Karpas-422 (cell line): ENCODE measurements around the gene SMG6. TPM values are rescaled to one million over a fixed set of nuclear protein-coding genes. Genes with fewer than 3 reads are reported as not detected.
"Not testable (repeated sequence)": the region's sequence is repeated elsewhere in the genome, so short reads cannot be mapped to it uniquely, and the experiment has no call there.

Experiments used
- DNase-seq: peaks from one replicate; pipeline ENCODE4 v3.0.0-alpha.2; 2015
- H2AFZ ChIP-seq: fragments of 200-600 bp; sonication (generic); 2 replicates; pipeline ENCODE4 v1.6.1; 2014; ENCODE audit warnings: antibody characterized with exemption, low read length, mixed read lengths
- H3K27ac ChIP-seq: fragments of 200-600 bp; sonication (generic); 2 replicates; pipeline ENCODE4 v1.5.1; 2014; ENCODE audit warnings: mild to moderate bottlenecking, low read length, moderate library complexity
- H3K27me3 ChIP-seq: fragments of 200-600 bp; sonication (generic); 2 replicates; pipeline ENCODE4 v1.6.1; 2014; ENCODE audit warnings: low read length, mixed read lengths
- H3K36me3 ChIP-seq: fragments of 200-600 bp; sonication (generic); 2 replicates; pipeline ENCODE4 v1.6.1; 2014; ENCODE audit warnings: low read length, mixed read lengths; ENCODE audit not compliant: insufficient read depth
- H3K4me1 ChIP-seq: fragments of 200-600 bp; sonication (generic); 2 replicates; pipeline ENCODE4 v1.6.1; 2014; ENCODE audit warnings: mild to moderate bottlenecking, low read length, mixed read lengths
- H3K4me2 ChIP-seq: fragments of 200-600 bp; sonication (generic); 2 replicates; pipeline ENCODE4 v1.6.1; 2014; ENCODE audit warnings: low read length, low read depth, mild to moderate bottlenecking; ENCODE audit not compliant: poor library complexity, severe bottlenecking
- H3K4me3 ChIP-seq: fragments of 200-600 bp; sonication (generic); 2 replicates; pipeline ENCODE4 v1.5.1; 2014; ENCODE audit warnings: mild to moderate bottlenecking, antibody characterized with exemption, low read length, mixed read lengths
- H3K79me2 ChIP-seq: fragments of 200-600 bp; sonication (generic); 2 replicates; pipeline ENCODE4 v1.6.1; 2014; ENCODE audit warnings: mild to moderate bottlenecking, low read length, mixed read lengths
- H3K9ac ChIP-seq: fragments of 200-600 bp; sonication (generic); 2 replicates; pipeline ENCODE4 v1.6.0; 2014; ENCODE audit warnings: low read length
- H3K9me2 ChIP-seq: fragments of 200-600 bp; sonication (generic), shearing (Covaris generic); replicated peaks from 2 replicates; pipeline ENCODE4 v1.6.0; 2014; ENCODE audit warnings: mild to moderate bottlenecking, low read length, moderate library complexity; ENCODE audit not compliant: insufficient read depth
- H3K9me3 ChIP-seq: fragments of 300-700, 200-600 bp; sonication (generic); 2 replicates; pipeline ENCODE4 v1.6.1; 2014; ENCODE audit warnings: low read length, mixed read lengths
- H4K20me1 ChIP-seq: fragments of 200-600 bp; sonication (generic); 2 replicates; pipeline ENCODE4 v1.6.1; 2014; ENCODE audit warnings: mild to moderate bottlenecking, antibody characterized with exemption, low read length, low read depth; ENCODE audit not compliant: insufficient read depth
- total RNA-seq: library from RNA; depleted of rRNA; stranded (reverse); fragments of >200 nt; shearing (Covaris generic); gene quantifications from 2 replicates; pipeline ENCODE4 v1.2.3, GENCODE V29; 2014; ENCODE audit warnings: low replicate concordance

The SMG6 gene
- total RNA-seq, 1 experiment from 2014 or later = 10.2 TPM

DNA sequence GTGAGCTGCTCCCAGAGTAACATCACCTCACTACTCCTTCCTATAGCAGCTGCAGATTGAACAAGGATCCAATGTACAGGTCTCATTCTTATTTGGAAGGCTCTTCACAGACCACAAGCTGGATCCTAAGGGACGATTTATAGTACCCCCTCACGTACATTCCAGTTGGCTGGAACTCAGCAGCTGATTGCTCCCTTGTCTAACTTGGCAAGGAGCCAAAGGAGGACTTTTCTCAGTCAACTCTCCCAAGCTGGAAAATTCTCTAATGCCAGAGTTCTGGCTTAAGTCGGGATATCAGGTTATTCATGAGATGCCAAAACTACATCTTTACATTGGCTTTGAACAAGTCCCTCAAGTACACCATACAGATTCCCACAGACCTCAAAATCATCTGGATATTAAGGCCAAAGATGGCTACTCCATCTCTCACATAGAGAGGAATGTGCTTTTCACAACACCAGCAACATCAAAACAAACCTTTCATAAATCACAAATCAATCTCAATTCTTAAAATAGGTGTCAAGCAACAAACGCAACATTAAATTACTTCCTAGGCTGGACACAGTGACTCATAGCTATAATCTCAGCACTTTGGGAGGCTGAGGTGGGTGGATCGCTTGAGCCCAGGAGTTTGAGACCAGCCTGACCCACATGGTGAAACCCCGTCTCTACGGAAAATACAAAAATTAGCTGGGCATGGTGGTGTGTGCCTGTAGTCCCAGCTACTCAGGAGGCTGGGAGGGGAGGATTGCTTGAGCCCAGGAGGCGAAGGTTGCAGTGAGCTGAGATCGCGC is 39.3 kb downstream of the SMG6 start:
- Histone ChIP-seq H3K4me2 (no peak overlapping the region), H4K20me1 (no peaks in the 10 kb centered on the region), H3K9ac (no peak overlapping the region), H3K36me3 (0 out of 2 replicates have a peak, but pooled peaks cover 5% of the 10 kb centered on the region), H2AFZ (no peak overlapping the region), H3K4me1 (no peaks in the 10 kb centered on the region), H3K79me2 (peaks cover 37% of the 10 kb centered on the region), H3K27me3 (no peaks in the 10 kb centered on the region), H3K27ac (no peak overlapping the region), H3K9me3 (no peaks in the 10 kb centered on the region), H3K4me3 (no peak overlapping the region), H3K9me2 (no peaks in the 10 kb centered on the region)
- DNase-seq = no peak

DNA sequence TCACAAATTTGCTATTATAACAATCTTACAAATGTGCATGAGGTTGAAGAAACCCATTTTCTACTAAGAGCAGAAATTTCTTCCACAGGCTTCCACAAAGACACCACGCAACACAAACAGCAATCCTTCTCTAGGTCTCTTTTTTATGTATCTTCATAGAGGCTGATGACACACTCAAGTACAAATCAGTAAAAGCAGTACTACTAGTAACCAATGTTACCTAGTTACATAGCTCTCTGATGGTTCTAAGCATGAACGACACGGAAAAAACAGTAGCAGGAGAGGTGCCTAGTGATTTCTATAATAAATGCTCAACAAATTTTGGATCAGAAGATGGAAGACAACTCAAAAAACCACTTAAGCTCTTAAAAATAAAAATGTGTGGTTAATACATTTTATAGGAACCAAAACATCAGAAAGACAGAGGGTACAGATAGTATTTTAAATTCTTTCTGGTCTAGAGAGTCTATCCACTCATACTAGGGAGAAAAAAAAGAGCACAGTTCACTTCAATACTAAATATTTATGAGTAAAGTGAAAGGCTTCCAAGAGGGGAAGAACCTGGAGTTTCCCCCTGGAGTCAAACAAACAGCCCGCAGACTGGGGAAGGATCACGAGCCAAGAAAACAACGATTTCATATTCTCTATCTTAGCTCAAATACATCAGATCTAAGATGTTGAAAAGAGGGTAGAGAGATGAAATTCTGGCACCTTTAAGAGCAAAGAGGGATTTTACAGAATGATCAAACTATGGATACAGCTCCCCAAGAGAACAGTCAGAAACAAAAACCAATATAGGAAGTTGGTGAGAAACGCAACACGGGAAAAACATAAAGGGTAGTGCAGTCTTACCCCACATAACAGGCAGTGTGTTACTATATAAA is 40.2 kb downstream of the SMG6 start:
- Histone ChIP-seq H3K36me3 (0 out of 2 replicates have a peak, but pooled peaks cover 5% of the 10 kb centered on the region), H3K79me2 (peaks cover 37% of the 10 kb centered on the region), H3K9ac (no peak overlapping the region), H3K4me3 (no peak overlapping the region), H3K4me2 (no peak overlapping the region), H4K20me1 (no peaks in the 10 kb centered on the region), H3K27me3 (no peaks in the 10 kb centered on the region), H3K9me2 (no peaks in the 10 kb centered on the region), H3K9me3 (no peaks in the 10 kb centered on the region), H3K27ac (no peak overlapping the region), H2AFZ (no peak overlapping the region), H3K4me1 (no peaks in the 10 kb centered on the region)
- no peak for DNase-seq

DNA sequence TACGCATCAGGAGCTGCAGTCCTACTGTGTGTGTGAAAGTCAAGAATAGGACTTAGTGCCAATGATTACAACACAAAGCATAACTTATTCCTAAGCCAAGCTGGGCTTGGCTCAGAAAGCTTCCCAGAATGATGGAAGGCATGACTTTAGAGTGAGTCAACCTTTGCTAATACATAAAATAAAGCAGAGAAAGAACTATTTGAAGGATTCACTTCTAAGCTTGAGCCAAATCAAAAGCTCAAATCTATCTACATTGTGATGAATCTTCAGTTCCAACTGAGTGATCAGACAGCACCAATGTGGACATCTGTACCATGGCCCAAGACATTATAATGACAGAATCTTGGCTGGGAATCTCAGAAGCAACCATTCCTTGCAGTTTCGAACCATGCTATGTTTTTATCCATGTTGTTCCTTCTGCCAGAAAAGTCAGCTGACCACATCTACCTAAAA is 41.4 kb downstream of the SMG6 start:
- no peaks in the 10 kb centered on the region for H3K9me3 ChIP-seq
- H3K4me3 ChIP-seq = no peak overlapping the region
- 0 out of 2 replicates have a peak, but pooled peaks cover 5% of the 10 kb centered on the region for H3K36me3 ChIP-seq
- H3K9me2 ChIP-seq = no peaks in the 10 kb centered on the region
- no peak overlapping the region for H3K27ac ChIP-seq
- DNase-seq = no peak
- H4K20me1 ChIP-seq = no peaks in the 10 kb centered on the region
- H2AFZ ChIP-seq = no peak overlapping the region
- H3K4me2 ChIP-seq = no peak overlapping the region
- H3K27me3 ChIP-seq = no peaks in the 10 kb centered on the region
- no peak overlapping the region for H3K9ac ChIP-seq
- peaks cover 40% of the 10 kb centered on the region for H3K79me2 ChIP-seq
- no peaks in the 10 kb centered on the region for H3K4me1 ChIP-seq

DNA sequence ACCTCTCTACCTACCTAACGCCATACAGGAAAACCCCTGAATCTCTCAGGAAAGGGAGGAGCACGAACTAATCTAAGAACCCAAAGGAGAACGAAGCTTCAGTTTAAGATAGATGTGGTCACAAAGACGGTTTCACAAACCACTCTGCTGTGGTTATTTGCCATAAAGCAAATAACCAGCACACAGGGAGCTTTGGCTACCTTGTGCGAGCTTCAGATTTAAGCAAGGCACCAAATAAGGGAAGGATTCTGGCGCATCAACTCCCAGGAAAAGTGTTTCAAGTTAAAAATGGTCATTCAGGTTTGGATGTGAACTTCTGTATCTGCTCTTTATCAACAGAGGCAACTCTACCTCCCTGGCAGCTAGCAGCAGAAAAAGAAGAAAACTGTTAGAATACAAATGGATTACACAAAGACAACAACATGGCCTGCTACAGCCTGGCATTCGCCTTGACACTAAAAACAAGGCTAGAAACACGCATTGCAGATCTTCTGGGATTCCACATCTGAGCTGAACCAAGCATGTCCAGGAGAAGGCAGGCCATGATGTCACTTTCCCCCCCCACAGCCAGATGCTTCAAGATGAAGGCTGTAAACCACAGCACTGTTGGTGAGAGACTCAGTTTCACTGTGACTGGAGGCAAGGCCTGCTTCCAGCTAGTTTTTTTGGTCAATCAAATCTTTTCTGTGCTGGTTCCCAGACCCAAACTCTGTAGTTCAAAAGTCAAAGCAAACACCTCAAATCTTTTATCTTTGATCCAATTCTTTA is 43.6 kb downstream of the SMG6 start:
- Histone ChIP-seq H3K36me3 (0 out of 2 replicates have a peak, but pooled peaks cover 5% of the 10 kb centered on the region), H3K4me1 (no peaks in the 10 kb centered on the region), H3K4me3 (no peak overlapping the region), H3K9me3 (no peaks in the 10 kb centered on the region), H3K4me2 (no peak overlapping the region), H3K79me2 (peaks cover 40% of the 10 kb centered on the region), H4K20me1 (no peaks in the 10 kb centered on the region), H3K9ac (no peak overlapping the region), H3K27ac (no peak overlapping the region), H3K9me2 (no peaks in the 10 kb centered on the region), H2AFZ (no peak overlapping the region), H3K27me3 (no peaks in the 10 kb centered on the region)
- no peak for DNase-seq

DNA sequence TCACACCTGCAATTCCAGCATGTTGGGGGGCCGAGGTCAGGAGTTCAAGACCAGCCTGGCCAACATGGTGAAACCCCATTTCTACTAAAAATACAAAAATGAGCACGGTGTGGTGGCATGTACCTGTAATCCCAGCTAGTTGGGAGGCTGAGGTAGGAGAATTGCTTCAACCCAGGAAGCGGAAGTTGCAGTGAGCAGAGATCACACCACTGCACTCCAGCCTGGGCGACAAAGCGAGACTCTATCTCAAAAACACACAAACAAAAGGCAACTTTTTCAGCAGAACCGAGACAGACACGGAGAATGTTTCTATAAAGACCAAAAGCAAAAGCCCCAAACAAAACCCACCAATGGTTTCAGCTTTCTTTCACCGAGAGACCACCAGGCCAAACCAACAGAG is 44.8 kb downstream of the SMG6 start:
- not testable (repeated sequence) for H3K4me2 ChIP-seq, H3K27me3 ChIP-seq, H3K4me1 ChIP-seq, H3K9ac ChIP-seq, H3K4me3 ChIP-seq, H3K9me2 ChIP-seq, H3K36me3 ChIP-seq, H3K9me3 ChIP-seq, DNase-seq, H2AFZ ChIP-seq, H4K20me1 ChIP-seq, H3K27ac ChIP-seq
- peaks cover 38% of the 10 kb centered on the region for H3K79me2 ChIP-seq

DNA sequence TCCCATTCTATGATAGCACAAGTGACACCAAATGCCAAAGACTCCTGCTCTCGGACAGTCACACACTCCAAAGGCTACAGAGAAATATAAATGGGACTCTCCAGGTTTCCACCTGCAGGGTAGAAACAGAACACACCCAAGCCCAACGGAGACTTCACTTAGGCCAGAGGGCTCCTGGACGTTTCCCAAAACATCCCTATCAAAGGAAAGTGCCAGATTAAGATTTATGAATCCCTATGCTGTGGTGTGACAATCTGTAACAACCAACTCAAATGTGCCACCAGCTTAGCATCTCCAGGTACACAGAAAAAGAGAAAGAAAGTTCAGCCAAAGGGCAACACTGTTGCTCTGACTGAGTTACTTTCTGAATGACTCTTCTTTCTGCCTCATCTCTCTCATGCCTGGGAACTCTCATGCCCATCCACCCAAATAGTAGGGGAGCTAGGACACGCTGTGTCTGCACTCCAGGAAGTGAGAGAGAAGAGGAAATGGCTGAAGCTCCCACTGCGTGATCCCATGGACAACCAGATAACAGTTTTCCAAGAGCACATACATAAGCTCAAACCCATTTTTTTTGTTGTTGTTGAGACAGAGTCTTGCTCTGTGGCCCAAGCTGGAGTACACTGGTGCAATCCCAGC is 49.7 kb downstream of the SMG6 start:
- H3K4me2 ChIP-seq = no peak overlapping the region
- H3K9ac ChIP-seq = no peak overlapping the region

DNA sequence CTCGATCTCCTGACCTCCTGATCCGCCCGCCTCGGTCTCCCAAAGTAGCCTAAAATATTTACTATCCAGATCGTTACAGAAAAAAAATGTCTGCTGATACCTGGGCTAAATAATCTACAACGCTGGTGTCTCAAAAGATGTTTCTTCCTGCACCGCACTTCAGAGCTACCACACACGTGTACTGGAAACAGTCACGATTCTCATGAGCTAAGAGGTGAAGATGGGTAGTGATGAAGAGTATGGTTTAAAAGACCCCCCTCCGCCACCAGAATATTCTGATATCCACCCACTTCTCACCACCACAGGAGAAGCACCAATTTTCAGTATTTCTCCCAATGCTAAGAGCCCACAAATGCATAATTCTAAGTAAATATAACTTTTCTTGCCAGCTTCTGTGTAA is 50.2 kb downstream of the SMG6 start:
- H3K27me3 ChIP-seq = no peaks in the 10 kb centered on the region
- no peak overlapping the region for H3K27ac ChIP-seq
- H3K36me3 ChIP-seq = no peaks in the 10 kb centered on the region
- no peaks in the 10 kb centered on the region for H3K9me2 ChIP-seq
- no peak overlapping the region for H3K4me3 ChIP-seq
- H3K9me3 ChIP-seq = no peaks in the 10 kb centered on the region
- H4K20me1 ChIP-seq = no peaks in the 10 kb centered on the region
- no peak overlapping the region for H3K4me2 ChIP-seq
- no peak overlapping the region for H3K9ac ChIP-seq
- H2AFZ ChIP-seq = no peak overlapping the region
- H3K4me1 ChIP-seq = no peaks in the 10 kb centered on the region
- DNase-seq = no peak
- peaks cover 7% of the 10 kb centered on the region; the same call in 1 of the 2 replicates for H3K79me2 ChIP-seq

More for the DNA sequence above, 49.7 kb downstream of the SMG6 start:
- H3K27me3 ChIP-seq = no peaks in the 10 kb centered on the region
- no peaks in the 10 kb centered on the region for H3K9me3 ChIP-seq
- DNase-seq = no peak
- H4K20me1 ChIP-seq = no peaks in the 10 kb centered on the region
- H3K4me3 ChIP-seq = no peak overlapping the region
- peaks cover 7% of the 10 kb centered on the region; the same call in 1 of the 2 replicates for H3K79me2 ChIP-seq
- no peak overlapping the region for H2AFZ ChIP-seq
- H3K27ac ChIP-seq = no peak overlapping the region
- no peaks in the 10 kb centered on the region for H3K9me2 ChIP-seq
- H3K36me3 ChIP-seq = no peaks in the 10 kb centered on the region
- no peaks in the 10 kb centered on the region for H3K4me1 ChIP-seq
